ENCODE results near the gene FOLR2. TPM values are rescaled to one million over a fixed set of nuclear protein-coding genes. Genes with fewer than 3 reads are reported as not detected.

FOLR2 gene
- total RNA-seq, 1 experiment from 2014 or later, result not detected

DNA sequence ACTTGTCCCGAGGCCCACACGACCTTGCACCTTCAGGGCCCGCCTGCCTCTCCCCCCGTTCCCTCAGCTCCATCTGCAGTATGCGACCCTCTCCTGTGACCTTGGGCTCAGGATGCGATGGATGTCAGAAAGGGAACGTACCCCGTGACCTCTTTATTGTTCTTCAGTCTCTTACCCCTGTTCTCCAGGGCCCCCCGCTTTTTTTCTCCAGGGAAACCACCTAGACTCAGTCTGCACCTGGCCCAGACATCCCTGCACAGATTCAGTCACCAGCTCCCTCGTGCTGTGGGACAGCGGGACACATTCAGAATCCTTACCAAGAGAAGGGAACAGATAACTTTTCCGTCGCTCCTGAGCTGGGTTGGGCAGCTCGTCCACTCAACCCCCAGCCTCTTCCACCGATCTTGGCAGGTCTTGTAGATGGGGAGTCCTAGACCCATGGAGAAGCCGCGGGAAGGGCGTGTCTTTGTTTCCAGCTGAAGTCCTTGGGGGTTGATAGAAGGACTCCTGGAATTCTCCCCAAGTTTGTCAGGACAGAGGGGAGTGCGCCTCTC is 28.7 kb downstream of the FOLR2 start:
- no peaks in the 10 kb centered on the region for H3K27me3 ChIP-seq (ENCODE audit: insufficient read depth, low read length)
- ChIA-PET RAD21 (ENCODE audit: low non-redundant PET in 1 of 2, low total read pairs in 2 of 2, uncharacterized antibody in 2 of 2, unreplicated experiment in 2 of 2) (no interaction called here), CTCF (no interaction called here), POLR2A (no interaction called here)
- no peak overlapping the region for H3K4me2 ChIP-seq (ENCODE audit: low read length)
- no peak overlapping the region for H3K27ac ChIP-seq (ENCODE audit: low read depth, low read length)
- BruUV-seq (replicated peaks), result no TSS peak
- no peak for DNase-seq (ENCODE audit: low read depth, low spot score)
- no peaks in the 10 kb centered on the region for H3K9me2 ChIP-seq (ENCODE audit: insufficient read depth)
- no peaks in the 10 kb centered on the region; a peak in 1 of 4 replicates for H3K4me1 ChIP-seq (ENCODE audit: control insufficient read depth in 1 of 2, insufficient read depth in 2 of 2, low read length in 2 of 2)
- no peaks in the 10 kb centered on the region for H4K20me1 ChIP-seq (ENCODE audit: insufficient read depth)
- no peaks in the 10 kb centered on the region for H3K9me3 ChIP-seq (ENCODE audit: control insufficient read depth in 1 of 2, insufficient read depth in 1 of 2, low read depth in 1 of 2, low read length in 2 of 2)
- no peak overlapping the region for H2AFZ ChIP-seq (ENCODE audit: low read depth, low read length, poor library complexity, severe bottlenecking)
- H3K79me2 ChIP-seq (ENCODE audit: insufficient read depth, low read length), result no peaks in the 10 kb centered on the region
- no peaks in the 10 kb centered on the region for H3K36me3 ChIP-seq (ENCODE audit: control insufficient read depth in 1 of 2, insufficient read depth in 2 of 2, low read length in 2 of 2)
- intact Hi-C loops (cut with micrococcal nuclease), result no loop called here
- H3K9ac ChIP-seq (ENCODE audit: low read length), result no peak overlapping the region
- no peak for ATAC-seq
- H3K4me3 ChIP-seq (replicated peaks in 1 of 2; ENCODE audit: low read depth in 1 of 2, low read length in 2 of 2), result no peak overlapping the region
- TF ChIP-seq CEBPB (IDR thresholded peaks at IDR 0.05; ENCODE audit: low read depth), result no peak
- TF ChIP-seq, protein P1, sequence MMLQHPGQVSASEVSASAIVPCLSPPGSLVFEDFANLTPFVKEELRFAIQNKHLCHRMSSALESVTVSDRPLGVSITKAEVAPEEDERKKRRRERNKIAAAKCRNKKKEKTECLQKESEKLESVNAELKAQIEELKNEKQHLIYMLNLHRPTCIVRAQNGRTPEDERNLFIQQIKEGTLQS (IDR thresholded peaks at IDR 0.05), result no peak
- no peak for TF ChIP-seq SRF (IDR thresholded peaks at IDR 0.05; ENCODE audit: low read depth)
- TF ChIP-seq POLR2A (IDR thresholded peaks at IDR 0.05; ENCODE audit: borderline replicate concordance, extremely low read depth, insufficient read depth, insufficient read length), result no peak
- no peak for TF ChIP-seq EZH2 (IDR thresholded peaks at IDR 0.05)
- no peak for TF ChIP-seq EGR1 (IDR thresholded peaks at IDR 0.05; ENCODE audit: low read depth)
- TF ChIP-seq ELF1 (IDR thresholded peaks at IDR 0.05; ENCODE audit: borderline replicate concordance, low read depth), result no peak
- TF ChIP-seq CBX3 (IDR thresholded peaks at IDR 0.05; ENCODE audit: low read depth), result no peak
- TF ChIP-seq SIN3A (IDR thresholded peaks at IDR 0.05; ENCODE audit: low read depth), result no peak
- TF ChIP-seq YY1 (IDR thresholded peaks at IDR 0.05; ENCODE audit: extremely low read depth, insufficient replicate concordance, low read depth, low read length), result no peak
- TF ChIP-seq ZNF274 (IDR thresholded peaks at IDR 0.05; ENCODE audit: low read depth, low read length), result no peak
- no peak for TF ChIP-seq RAD21 (IDR thresholded peaks at IDR 0.05; ENCODE audit: low read depth)
- no peak for TF ChIP-seq JUND (IDR thresholded peaks at IDR 0.05)
- TF ChIP-seq, protein P2, sequence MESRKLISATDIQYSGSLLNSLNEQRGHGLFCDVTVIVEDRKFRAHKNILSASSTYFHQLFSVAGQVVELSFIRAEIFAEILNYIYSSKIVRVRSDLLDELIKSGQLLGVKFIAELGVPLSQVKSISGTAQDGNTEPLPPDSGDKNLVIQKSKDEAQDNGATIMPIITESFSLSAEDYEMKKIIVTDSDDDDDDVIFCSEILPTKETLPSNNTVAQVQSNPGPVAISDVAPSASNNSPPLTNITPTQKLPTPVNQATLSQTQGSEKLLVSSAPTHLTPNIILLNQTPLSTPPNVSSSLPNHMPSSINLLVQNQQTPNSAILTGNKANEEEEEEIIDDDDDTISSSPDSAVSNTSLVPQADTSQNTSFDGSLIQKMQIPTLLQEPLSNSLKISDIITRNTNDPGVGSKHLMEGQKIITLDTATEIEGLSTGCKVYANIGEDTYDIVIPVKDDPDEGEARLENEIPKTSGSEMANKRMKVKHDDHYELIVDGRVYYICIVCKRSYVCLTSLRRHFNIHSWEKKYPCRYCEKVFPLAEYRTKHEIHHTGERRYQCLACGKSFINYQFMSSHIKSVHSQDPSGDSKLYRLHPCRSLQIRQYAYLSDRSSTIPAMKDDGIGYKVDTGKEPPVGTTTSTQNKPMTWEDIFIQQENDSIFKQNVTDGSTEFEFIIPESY (IDR thresholded peaks at IDR 0.05; ENCODE audit: extremely low read depth, insufficient replicate concordance, low read length), result no peak
- TF ChIP-seq, protein P3, sequence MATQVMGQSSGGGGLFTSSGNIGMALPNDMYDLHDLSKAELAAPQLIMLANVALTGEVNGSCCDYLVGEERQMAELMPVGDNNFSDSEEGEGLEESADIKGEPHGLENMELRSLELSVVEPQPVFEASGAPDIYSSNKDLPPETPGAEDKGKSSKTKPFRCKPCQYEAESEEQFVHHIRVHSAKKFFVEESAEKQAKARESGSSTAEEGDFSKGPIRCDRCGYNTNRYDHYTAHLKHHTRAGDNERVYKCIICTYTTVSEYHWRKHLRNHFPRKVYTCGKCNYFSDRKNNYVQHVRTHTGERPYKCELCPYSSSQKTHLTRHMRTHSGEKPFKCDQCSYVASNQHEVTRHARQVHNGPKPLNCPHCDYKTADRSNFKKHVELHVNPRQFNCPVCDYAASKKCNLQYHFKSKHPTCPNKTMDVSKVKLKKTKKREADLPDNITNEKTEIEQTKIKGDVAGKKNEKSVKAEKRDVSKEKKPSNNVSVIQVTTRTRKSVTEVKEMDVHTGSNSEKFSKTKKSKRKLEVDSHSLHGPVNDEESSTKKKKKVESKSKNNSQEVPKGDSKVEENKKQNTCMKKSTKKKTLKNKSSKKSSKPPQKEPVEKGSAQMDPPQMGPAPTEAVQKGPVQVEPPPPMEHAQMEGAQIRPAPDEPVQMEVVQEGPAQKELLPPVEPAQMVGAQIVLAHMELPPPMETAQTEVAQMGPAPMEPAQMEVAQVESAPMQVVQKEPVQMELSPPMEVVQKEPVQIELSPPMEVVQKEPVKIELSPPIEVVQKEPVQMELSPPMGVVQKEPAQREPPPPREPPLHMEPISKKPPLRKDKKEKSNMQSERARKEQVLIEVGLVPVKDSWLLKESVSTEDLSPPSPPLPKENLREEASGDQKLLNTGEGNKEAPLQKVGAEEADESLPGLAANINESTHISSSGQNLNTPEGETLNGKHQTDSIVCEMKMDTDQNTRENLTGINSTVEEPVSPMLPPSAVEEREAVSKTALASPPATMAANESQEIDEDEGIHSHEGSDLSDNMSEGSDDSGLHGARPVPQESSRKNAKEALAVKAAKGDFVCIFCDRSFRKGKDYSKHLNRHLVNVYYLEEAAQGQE (IDR thresholded peaks at IDR 0.05; ENCODE audit: low read depth), result no peak
- no peak for TF ChIP-seq SP1 (IDR thresholded peaks at IDR 0.05; ENCODE audit: low read depth)
- TF ChIP-seq TCF7L2 (IDR thresholded peaks at IDR 0.05; ENCODE audit: borderline replicate concordance, extremely low read depth, insufficient read depth, insufficient read length), result no peak
- TF ChIP-seq POLR2AphosphoS5 (IDR thresholded peaks at IDR 0.05; ENCODE audit: low read depth, low read length), result no peak
